GM21529 (cell line): ENCODE measurements around the gene TRIM41.
"Not testable (repeated sequence)": the region's sequence is repeated elsewhere in the genome, so short reads cannot be mapped to it uniquely, and the experiment has no call there.

ENCODE experiments used
- ATAC-seq: cut with Tn5 transposase; IDR thresholded peaks from one replicate; pipeline ENCODE4 v1.9.1; 2021; ENCODE audit not compliant: unreplicated experiment

Gene TRIM41

GRCh38 chr5:181210148-181210547 lies 12.9 kb upstream of the TRIM41 start:
- ATAC-seq = not testable (repeated sequence)

- not testable (repeated sequence) for ATAC-seq
Measured at GRCh38 chr5:181210698-181211097, 12.4 kb upstream of the TRIM41 start.

DNA sequence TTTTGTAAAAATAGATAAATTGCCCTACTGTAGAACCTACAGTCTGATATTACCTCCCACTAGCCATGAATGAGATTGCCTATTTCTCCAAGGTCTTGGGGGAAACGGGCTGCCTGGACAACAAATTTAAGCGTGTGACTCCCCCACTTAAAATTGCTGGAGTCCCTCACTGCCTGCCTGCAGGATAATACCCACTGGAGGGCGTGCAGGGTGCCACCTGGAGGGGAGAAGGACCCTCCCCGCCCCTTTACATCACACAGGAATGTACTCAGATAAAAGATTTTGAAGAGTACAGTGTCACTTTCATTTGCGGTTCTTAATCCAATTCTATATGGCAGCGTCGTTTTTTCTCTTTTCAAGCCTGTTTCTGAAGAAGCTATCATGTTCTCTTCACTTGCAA lies 11.9 kb upstream of the TRIM41 start:
- no peak for ATAC-seq

GRCh38 chr5:181212080-181212479 lies 11.0 kb upstream of the TRIM41 start:
- ATAC-seq = no peak

DNA sequence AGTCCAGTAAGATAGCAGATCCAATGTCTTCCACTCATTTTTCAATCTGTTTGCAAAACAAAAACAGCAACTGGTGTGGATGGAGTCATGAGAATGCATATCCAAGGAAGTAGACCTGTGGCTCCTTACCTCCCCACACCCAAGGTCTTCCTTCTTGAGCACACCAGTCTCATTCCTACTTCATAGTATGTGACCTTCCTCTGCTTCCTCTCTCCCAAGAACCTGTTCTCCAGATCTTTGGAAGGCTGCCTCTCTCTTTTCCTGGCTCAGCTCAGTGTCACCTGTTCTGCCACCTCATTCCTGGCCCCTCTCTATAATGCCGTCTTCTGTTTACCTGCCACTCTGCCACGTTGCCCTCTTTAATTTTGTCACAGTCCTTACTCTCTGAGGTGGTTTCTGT lies 10.1 kb upstream of the TRIM41 start:
- no peak for ATAC-seq

- ATAC-seq = not testable (repeated sequence)
Measured at GRCh38 chr5:181214249-181214648, 8.8 kb upstream of the TRIM41 start.

GRCh38 chr5:181215997-181216989 lies 6.8 kb upstream of the TRIM41 start:
- no peak for ATAC-seq

GRCh38 chr5:181217111-181217802 lies 5.8 kb upstream of the TRIM41 start:
- peak; percentile 26 for ATAC-seq

DNA sequence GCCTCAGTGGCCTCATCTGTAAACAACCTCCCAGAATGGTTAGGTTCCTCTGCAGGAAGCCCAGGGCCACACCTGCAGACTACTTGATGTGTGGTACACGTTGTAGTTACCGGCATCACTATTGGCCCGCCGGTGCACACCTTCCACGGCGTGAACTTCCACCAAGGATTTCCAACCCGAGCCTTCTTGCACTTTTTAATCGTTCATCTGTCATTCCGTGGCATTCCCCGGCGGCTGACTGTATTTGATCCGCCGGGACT lies 5.3 kb upstream of the TRIM41 start:
- ATAC-seq = peak; percentile 18

DNA sequence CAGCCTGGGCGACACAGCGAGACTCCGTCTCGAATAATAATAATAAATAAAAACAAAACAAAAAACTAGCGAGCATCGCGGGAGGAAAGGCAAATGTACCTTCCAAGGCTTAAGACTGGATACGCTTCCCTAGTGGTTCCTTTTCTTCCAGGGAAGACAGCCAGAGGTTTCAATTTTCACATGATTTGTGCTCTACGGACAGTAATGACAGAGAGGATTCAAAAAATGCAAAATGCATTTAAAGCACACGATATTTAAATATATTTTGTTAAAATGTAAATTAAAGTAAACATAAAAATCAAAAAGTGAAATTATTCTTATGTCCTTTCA lies 4.3 kb upstream of the TRIM41 start:
- no peak for ATAC-seq

GRCh38 chr5:181219262-181220177 lies 3.6 kb upstream of the TRIM41 start:
- no peak for ATAC-seq

DNA sequence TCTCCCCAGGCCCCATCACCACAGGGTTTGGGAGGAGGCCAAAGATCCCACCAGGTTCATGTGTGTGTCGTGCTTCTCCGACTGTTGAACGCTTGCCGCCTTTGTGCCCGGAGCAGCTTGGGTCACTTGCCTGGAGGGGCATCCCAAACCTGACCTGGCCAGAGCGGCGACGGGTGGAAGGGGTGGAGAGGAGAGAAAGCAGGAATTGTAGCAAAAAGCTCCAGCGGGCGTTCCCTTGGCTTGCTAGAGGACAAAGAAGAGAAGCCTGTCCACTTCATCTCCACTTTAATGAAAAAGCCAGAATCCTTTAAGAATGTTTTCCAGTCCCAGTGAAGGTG lies 2.9 kb upstream of the TRIM41 start:
- no peak for ATAC-seq

- no peak for ATAC-seq
Measured at GRCh38 chr5:181221105-181221791, 1.8 kb upstream of the TRIM41 start.

- peak; percentile 26 for ATAC-seq
Measured at GRCh38 chr5:181221792-181222629, 1.1 kb upstream of the TRIM41 start.

GRCh38 chr5:181222630-181223057 lies 437 bp upstream of the TRIM41 start:
- no peak for ATAC-seq

- no peak for ATAC-seq
Measured at GRCh38 chr5:181223729-181224389, 778 bp downstream of the TRIM41 start.

DNA sequence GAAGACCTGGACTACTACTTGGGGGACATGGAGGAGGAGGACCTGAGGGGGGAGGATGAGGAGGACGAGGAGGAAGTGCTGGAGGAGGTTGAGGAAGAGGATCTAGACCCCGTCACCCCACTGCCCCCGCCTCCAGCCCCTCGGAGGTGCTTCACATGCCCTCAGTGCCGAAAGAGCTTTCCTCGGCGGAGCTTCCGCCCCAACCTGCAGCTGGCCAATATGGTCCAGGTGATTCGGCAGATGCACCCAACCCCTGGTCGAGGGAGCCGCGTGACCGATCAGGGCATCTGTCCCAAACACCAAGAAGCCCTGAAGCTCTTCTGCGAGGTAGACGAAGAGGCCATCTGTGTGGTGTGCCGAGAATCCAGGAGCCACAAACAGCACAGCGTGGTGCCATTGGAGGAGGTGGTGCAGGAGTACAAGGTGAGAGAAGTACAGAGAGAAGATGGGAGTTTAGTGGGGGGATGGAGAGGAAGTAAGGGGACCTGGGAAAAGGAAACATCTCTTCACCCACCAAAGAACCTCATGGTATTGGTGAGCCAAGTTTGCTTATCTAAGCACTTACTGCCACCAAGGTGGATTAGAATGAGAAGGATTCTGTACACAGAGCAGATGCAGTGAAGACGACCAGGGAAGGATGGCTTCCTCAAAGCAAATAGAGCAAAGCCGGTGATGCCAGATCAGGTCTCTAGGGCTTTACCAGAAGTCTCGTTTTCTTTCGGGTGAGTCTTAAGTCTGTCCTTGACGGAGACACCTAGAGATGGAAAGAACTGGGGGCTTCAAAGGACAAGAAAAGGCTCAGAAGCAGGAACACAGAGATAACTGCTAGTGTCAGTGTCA lies 1.5 kb downstream of the TRIM41 start:
- ATAC-seq = no peak

DNA sequence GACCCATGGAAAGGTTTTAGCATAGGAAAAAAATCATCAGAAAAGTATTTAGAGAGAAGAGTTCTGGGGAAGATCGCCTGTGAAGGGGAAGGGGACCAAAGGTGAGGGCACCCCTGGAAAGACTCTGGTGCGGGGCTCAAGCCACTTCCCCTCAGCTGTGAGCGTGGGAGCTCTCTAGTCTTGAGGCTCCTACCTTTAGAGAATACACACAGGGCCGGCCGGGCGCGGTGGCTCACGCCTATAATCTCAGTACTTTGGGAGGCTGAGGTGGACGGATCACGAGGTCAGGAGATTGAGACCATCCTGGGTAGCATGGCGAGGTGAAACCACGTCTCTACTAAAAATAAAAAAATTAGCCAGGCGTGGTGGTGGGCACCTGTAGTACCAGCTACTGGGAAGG lies 6.9 kb downstream of the TRIM41 start:
- no peak for ATAC-seq

- ATAC-seq = no peak
Measured at GRCh38 chr5:181230551-181230950, 7.5 kb downstream of the TRIM41 start.
